DMS79 (cell line): ENCODE results near the gene CHRNA9.

Experiments used
- DNase-seq: peaks from one replicate; lab custom pipeline; 2025; lab: John Stamatoyannopoulos, UW

CHRNA9 gene

DNA sequence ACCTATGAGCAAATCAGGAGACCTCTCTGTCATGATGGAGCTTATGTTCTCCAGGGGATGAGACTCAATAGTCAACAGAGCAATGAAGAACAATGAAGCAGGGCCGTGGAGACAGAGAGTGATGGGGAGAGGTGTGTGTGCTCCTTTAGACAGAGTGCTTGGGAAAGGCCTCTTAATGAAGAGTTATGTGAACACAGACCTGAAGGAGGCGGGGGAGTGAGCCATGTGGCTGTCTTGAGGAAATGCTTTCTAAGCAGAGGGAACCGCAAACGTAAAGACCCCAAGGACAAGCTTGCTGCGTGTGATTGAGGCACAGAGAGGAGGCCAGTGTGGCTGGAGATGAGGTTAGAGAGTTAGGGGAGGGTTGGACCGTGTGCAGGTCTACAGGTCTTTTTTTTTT, 53.1 kb downstream of the CHRNA9 start:
- no peak for DNase-seq

GRCh38 chr4:40389986-40390385, 54.9 kb downstream of the CHRNA9 start:
- no peak for DNase-seq

GRCh38 chr4:40392241-40392640, 57.1 kb downstream of the CHRNA9 start:
- peak; percentile 56 for DNase-seq

DNA sequence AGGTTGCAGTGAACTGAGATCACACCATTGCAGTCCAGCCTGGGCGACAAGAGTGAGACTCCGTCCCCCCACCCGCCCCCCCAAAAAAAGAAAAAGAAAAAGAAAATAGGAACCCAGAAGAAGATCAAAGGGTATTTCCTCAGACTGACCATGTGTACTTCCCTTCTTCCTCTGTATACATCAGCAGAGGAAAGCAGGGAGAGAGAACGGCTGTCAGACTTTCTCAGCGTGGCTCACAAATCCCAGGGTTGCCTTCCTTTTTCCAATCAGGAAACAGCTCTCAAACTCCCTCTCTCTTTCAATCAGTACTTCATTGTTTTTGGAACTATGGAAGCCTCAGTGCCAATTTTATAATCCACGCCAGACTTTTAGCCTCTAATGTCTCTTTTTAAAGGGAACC, 59.1 kb downstream of the CHRNA9 start:
- DNase-seq = no peak

DNA sequence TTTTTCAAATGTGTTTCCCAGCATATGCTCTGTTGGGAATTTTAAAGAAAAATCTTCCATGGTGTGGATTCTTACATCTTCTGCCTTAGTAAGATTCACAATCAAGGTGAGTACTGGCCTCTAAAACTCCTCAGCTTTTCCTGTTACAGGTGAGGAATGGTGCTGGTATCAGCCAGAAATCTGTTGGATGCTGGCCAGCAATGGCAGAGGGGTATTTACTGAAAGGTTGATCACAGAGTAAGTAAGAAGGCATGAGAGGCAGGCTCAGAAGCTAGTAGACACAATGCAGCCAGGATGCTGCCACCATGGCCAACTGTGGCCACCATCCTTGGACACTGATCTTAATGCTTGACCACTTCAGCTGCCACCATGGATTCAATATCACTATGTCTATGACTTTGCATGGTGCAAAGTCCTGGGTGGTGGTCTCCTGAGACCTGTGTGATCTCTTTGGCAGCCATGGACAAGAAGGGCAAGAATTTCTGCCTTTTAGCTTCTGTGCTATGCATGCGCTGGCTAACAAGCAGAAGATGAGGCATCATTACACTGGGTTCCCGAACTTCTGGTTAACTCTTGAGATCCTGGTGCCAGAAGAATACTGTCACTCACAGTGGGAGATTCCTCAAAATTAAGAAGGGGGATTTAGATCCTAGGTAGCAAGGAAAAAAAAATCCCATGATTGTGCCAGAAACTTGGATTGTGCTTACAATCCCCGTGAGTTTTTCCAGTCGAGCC, 60.2 kb downstream of the CHRNA9 start:
- DNase-seq = peak; percentile 39

GRCh38 chr4:40395908-40396793, 61.0 kb downstream of the CHRNA9 start:
- peak; percentile 90 for DNase-seq

GRCh38 chr4:40399578-40399977, 64.4 kb downstream of the CHRNA9 start:
- DNase-seq = no peak

DNA sequence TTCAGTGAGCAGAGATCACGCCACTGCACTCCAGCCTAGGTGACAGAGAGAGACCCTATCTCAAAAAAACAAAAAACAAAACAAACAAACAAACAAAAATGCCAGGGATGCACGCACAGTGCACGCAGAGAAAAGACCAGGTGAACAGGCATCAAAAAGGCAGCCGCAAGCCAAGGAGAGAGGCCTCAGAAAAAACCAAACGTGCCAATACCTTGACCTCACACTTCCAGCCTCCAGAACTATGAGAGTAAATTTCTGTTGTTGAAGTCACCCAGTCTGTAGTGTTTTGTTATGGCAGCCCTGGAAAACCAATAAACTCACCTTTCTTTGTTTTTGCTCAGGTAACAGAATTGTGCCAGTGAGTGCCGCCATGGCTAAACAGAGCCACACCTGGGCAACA, 66.0 kb downstream of the CHRNA9 start:
- no peak for DNase-seq

GRCh38 chr4:40401631-40402030, 66.5 kb downstream of the CHRNA9 start:
- no peak for DNase-seq

GRCh38 chr4:40402556-40402955, 67.4 kb downstream of the CHRNA9 start:
- no peak for DNase-seq

GRCh38 chr4:40403081-40403480, 67.9 kb downstream of the CHRNA9 start:
- no peak for DNase-seq
